NOMO-1 treated with dmso at 0.1 percent for 144 hours (cell line): ENCODE data around the gene SNAP29.
"Not testable (repeated sequence)": the region's sequence is repeated elsewhere in the genome, so short reads cannot be mapped to it uniquely, and the experiment has no call there.

Experiments
- DNase-seq: peaks from one replicate; lab custom pipeline; 2025; ENCODE audit not compliant: unreplicated experiment; lab: John Stamatoyannopoulos, UW

Gene SNAP29

GRCh38 chr22:20834206-20834605 lies 24.6 kb upstream of the SNAP29 start:
- DNase-seq = no peak

- no peak for DNase-seq
Measured at GRCh38 chr22:20834725-20835124, 24.1 kb upstream of the SNAP29 start.

- no peak for DNase-seq
Measured at GRCh38 chr22:20836987-20837823, 21.6 kb upstream of the SNAP29 start.

- not testable (repeated sequence) for DNase-seq
Measured at GRCh38 chr22:20839354-20839753, 19.5 kb upstream of the SNAP29 start.

- DNase-seq = no peak
Measured at GRCh38 chr22:20839837-20840645, 18.8 kb upstream of the SNAP29 start.

- no peak for DNase-seq
Measured at GRCh38 chr22:20840646-20841371, 18.0 kb upstream of the SNAP29 start.

GRCh38 chr22:20843501-20843900 lies 15.3 kb upstream of the SNAP29 start:
- no peak for DNase-seq

- no peak for DNase-seq
Measured at GRCh38 chr22:20844055-20845037, 14.5 kb upstream of the SNAP29 start.

GRCh38 chr22:20847318-20847822 lies 11.4 kb upstream of the SNAP29 start:
- DNase-seq = no peak

- DNase-seq = no peak
Measured at GRCh38 chr22:20852076-20852475, 6.7 kb upstream of the SNAP29 start.

- DNase-seq = no peak
Measured at GRCh38 chr22:20852503-20852902, 6.3 kb upstream of the SNAP29 start.

GRCh38 chr22:20853236-20853660 lies 5.6 kb upstream of the SNAP29 start:
- no peak for DNase-seq

- DNase-seq = no peak
Measured at GRCh38 chr22:20857247-20857643, 1.6 kb upstream of the SNAP29 start.

GRCh38 chr22:20857838-20858614 lies 781 bp upstream of the SNAP29 start:
- peak; percentile 74 for DNase-seq

- DNase-seq = no peak
Measured at GRCh38 chr22:20859615-20860014, 808 bp downstream of the SNAP29 start.

GRCh38 chr22:20862540-20862939 lies 3.7 kb downstream of the SNAP29 start:
- DNase-seq = no peak

- no peak for DNase-seq
Measured at GRCh38 chr22:20863366-20863765, 4.6 kb downstream of the SNAP29 start.

- no peak for DNase-seq
Measured at GRCh38 chr22:20864186-20864908, 5.5 kb downstream of the SNAP29 start.

- no peak for DNase-seq
Measured at GRCh38 chr22:20865331-20865730, 6.5 kb downstream of the SNAP29 start.
